ENCODE measurements around the gene ATP8A2.

Gene ATP8A2

DNA sequence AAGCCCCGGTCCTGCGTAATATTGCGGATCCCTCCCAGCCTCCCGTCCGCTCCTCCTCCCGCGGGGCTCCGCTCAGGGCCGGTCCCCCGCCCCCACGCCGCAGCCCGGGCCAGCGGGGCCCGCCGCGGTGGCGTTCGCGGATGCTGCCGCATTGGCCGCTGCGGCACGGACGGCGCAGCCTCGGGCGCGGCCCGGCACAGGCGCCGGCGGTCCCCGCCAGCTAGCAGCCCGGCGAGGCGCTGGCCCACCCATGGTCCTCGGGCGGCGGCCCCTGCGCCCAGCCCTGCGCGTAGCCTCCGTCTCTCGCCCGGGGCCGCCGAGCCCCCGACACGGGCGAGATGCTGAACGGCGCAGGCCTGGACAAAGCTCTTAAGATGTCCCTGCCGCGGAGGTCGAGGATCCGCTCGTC is at the start of gene ATP8A2:
Gene ATP8A2, plus strand, starts transcription at position 100 of the 409 bp plus-strand sequence. Its CDS starts 239 bp downstream, at position 339.
- TF ChIP-seq CTCF (IDR thresholded peaks at IDR 0.05), result no peak
- no peak for DNase-seq
- Histone ChIP-seq H3K9me3 (no peaks in the 10 kb centered on the region), H3K27ac (no peak within 1 kb of the TSS), H3K27me3 (peaks cover 3 to 69% of the 10 kb centered on the region in 2 donors), H3K36me3 (no peaks in the 10 kb centered on the region), H3K4me1 (peaks cover 0 to 11% (median 8%) of the 10 kb centered on the region in 4 donors), H3K4me3 (peak within 1 kb of the TSS; percentile 13 to 33)
- intact Hi-C loops (cut with DNase I; ENCODE audit: low total_unique reads), result no loop called here

DNA sequence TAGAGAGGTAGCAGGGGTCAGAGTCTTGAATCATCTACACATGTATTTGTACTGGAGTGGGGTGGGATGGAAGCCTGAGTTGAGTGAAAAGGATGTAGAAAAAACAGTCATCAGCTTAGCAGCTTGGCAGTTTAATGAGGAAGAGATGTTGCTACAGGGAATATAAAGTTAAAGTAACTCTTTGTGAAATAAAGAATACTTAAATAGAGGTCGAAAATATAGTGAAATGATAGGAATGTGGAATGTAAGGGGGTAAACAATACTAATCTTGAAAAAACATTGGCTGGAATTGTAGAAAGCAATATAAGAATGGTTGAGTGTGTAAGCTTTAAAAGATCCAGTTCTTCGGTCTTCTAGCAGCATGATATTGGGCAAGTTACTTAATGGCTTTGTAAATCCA is 47.7 kb upstream of the ATP8A2 start:
- no peak for DNase-seq
- Histone ChIP-seq H3K4me1 (no peaks in the 10 kb centered on the region), H3K4me3 (no peak overlapping the region), H3K27me3 (no peaks in the 10 kb centered on the region), H3K9me3 (no peaks in the 10 kb centered on the region), H3K36me3 (peaks cover 80 to 81% (median 80%) of the 10 kb centered on the region in 3 donors), H3K27ac (no peak overlapping the region)
- intact Hi-C loops (cut with DNase I; ENCODE audit: low total_unique reads), result no loop called here
- no peak for TF ChIP-seq CTCF (IDR thresholded peaks at IDR 0.05)

DNA sequence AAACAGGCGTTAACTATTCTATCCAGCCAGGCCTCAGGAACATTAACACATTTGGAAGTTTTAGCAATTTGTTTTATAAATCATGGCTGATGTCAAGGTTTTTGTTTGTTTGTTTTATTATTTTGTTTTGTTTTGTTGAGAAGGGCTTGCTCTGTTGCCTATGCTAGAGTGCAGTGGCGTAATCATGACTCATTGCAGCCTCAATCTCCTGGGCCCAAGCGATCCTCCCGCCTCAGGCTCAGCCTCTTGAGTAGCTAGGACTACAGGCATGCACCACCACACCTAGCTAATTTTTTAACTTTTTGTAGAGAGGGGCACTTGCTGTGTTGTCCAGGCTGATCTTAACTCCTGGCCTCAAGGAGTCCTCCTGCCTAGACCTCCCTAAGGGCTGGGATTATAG is 42.1 kb upstream of the ATP8A2 start:
- H3K27me3 ChIP-seq, result no peaks in the 10 kb centered on the region
- peaks cover 59 to 76% (median 63%) of the 10 kb centered on the region in 3 donors for H3K36me3 ChIP-seq
- no peak for DNase-seq
- H3K4me3 ChIP-seq, result no peak overlapping the region
- H3K27ac ChIP-seq, result no peak overlapping the region
- H3K9me3 ChIP-seq, result no peaks in the 10 kb centered on the region
- TF ChIP-seq CTCF (IDR thresholded peaks at IDR 0.05), result no peak
- no peaks in the 10 kb centered on the region for H3K4me1 ChIP-seq
- intact Hi-C loops (cut with DNase I; ENCODE audit: low total_unique reads), result no loop called here

DNA sequence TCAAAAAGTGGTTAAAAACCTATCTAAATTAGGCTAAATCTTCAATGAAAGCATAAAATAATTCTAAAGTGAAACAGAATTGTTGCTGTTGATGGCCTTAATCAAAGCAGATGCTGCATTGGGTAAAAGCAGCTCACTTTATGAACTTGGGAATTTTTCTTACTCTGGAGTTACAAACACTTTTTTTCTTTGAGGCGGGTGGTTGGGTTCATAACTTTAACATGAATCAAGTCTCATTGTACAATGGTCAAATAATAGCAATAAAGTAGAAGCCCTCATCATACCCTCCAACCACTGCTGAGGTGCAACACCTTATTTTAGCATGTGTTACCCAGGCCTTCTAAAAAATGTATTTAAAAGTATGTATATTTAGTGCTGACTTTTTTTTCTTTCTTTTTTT is 41.2 kb upstream of the ATP8A2 start:
- peaks cover 51 to 68% (median 55%) of the 10 kb centered on the region in 3 donors for H3K36me3 ChIP-seq

DNA sequence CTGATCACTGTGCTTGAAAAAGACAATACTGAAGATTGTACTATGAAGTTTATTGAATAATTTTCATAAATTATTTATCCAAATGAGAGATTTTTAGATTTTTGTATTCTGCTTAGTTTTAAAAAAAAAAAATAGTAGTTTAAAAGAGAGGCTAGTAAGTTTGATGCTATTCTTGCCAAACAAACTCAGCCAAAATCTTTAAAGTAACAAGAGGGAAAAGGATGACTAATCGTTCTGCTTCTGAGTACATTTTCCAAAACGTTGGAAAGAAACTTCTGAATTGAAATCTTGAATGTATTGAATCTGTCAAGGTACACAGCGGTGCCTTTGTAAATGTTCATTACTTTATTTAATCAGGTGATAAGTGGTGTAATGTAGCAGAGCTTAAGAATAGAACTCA is 35.9 kb upstream of the ATP8A2 start:
- peaks cover 24 to 55% (median 33%) of the 10 kb centered on the region in 3 donors for H3K36me3 ChIP-seq
- intact Hi-C loops (cut with DNase I; ENCODE audit: low total_unique reads), result no loop called here
- no peak for TF ChIP-seq CTCF (IDR thresholded peaks at IDR 0.05)

More for the DNA sequence above, 41.2 kb upstream of the ATP8A2 start:
- no peak overlapping the region for H3K4me3 ChIP-seq
- no peaks in the 10 kb centered on the region for H3K27me3 ChIP-seq
- TF ChIP-seq CTCF (IDR thresholded peaks at IDR 0.05), result no peak
- H3K9me3 ChIP-seq, result no peaks in the 10 kb centered on the region
- no peak overlapping the region for H3K27ac ChIP-seq
- intact Hi-C loops (cut with DNase I; ENCODE audit: low total_unique reads), result no loop called here
- no peaks in the 10 kb centered on the region for H3K4me1 ChIP-seq
- no peak for DNase-seq

DNA sequence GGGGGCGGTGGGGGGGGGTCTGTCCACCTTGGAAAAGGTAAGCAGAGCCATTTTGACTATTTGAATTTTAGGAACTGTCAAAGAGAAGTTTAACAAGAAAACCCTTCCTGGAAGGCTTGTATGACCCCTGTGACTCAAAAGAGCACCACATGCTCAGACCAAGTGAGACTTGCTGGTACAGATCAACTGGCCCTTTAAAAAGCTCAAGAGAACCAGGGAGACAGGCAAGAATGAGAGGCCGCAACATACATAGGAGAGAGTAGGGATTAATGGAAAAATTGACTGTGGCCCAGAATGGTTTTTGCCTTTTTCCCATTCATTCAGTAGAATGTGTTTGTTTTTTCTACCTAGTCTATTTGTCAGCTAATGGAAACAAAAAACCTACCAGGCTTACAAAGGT is 26.2 kb upstream of the ATP8A2 start:
- Histone ChIP-seq H3K9me3 (no peaks in the 10 kb centered on the region), H3K4me1 (no peaks in the 10 kb centered on the region), H3K36me3 (peaks cover 0 to 9% (median 9%) of the 10 kb centered on the region in 3 donors), H3K27ac (no peak overlapping the region), H3K27me3 (no peaks in the 10 kb centered on the region), H3K4me3 (no peak overlapping the region)
- intact Hi-C loops (cut with DNase I; ENCODE audit: low total_unique reads), result no loop called here
- no peak for DNase-seq
- TF ChIP-seq CTCF (IDR thresholded peaks at IDR 0.05), result no peak

More for the DNA sequence above, 35.9 kb upstream of the ATP8A2 start:
- Histone ChIP-seq H3K27ac (no peak overlapping the region), H3K9me3 (no peaks in the 10 kb centered on the region), H3K4me1 (no peaks in the 10 kb centered on the region), H3K4me3 (no peak overlapping the region), H3K27me3 (no peaks in the 10 kb centered on the region)
- no peak for DNase-seq

All from tibial artery (tissue), 4 donors.